Suprapubic skin (tissue), 4 donors: Measurements from ENCODE around the gene KNG1.

Experiments used
- EP300 ChIP-seq: sonication (generic); formaldehyde crosslinking; IDR thresholded peaks from one replicate; pipeline ENCODE4 v1.6.1; 2017; ENCODE audit warnings: antibody characterized with exemption
- POLR2A ChIP-seq, 2 donors: fragments of 450-650 bp; IDR thresholded peaks; one replicate each; pipeline ENCODE4 v1.6.1; 2017; ENCODE audit warnings: antibody characterized with exemption in 2 of 2, mild to moderate bottlenecking in 2 of 2, moderate library complexity in 2 of 2
- POLR2AphosphoS5 ChIP-seq, 3 donors: sonication (generic); formaldehyde crosslinking; IDR thresholded peaks; one replicate each; pipeline ENCODE4 v1.6.1; 2017; ENCODE audit warnings: antibody characterized with exemption in 3 of 3
- TF ChIP-seq, protein P1 (sequence below), 2 donors: fragments of 200-600 bp in 1 of 2; fragments of 450-650 bp in 1 of 2; sonication (generic) in 1 of 2; IDR thresholded peaks; one replicate each; pipeline ENCODE4 v1.5.1; 2016 to 2019; ENCODE audit warnings: antibody characterized with exemption in 2 of 2, mild to moderate bottlenecking in 1 of 2, moderate library complexity in 1 of 2

DNA sequence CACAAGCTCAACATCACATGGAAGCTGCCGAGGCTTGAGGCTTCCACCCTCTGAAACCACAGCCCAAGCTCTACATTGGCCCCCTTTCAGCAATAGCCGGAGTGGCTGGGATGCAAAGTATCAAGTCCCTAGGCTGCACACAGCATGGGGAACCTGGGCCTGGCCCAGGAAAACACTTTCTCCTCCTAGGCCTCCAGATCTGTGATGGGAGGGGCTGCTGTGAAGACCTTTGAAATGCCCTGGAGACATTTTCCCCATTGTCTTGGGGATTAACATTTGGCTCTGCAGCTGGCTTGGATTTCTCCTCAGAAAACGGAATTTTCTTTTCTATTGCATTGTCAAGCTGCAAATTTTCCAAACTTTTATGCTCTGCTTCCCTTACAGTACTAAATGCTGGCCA lies 33.2 kb upstream of the KNG1 start:
- no peak for TF ChIP-seq EP300
- no peak for TF ChIP-seq POLR2A (IDR thresholded peaks at IDR 0.05)
- TF ChIP-seq, protein P1, sequence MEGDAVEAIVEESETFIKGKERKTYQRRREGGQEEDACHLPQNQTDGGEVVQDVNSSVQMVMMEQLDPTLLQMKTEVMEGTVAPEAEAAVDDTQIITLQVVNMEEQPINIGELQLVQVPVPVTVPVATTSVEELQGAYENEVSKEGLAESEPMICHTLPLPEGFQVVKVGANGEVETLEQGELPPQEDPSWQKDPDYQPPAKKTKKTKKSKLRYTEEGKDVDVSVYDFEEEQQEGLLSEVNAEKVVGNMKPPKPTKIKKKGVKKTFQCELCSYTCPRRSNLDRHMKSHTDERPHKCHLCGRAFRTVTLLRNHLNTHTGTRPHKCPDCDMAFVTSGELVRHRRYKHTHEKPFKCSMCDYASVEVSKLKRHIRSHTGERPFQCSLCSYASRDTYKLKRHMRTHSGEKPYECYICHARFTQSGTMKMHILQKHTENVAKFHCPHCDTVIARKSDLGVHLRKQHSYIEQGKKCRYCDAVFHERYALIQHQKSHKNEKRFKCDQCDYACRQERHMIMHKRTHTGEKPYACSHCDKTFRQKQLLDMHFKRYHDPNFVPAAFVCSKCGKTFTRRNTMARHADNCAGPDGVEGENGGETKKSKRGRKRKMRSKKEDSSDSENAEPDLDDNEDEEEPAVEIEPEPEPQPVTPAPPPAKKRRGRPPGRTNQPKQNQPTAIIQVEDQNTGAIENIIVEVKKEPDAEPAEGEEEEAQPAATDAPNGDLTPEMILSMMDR (IDR thresholded peaks at IDR 0.05): no peak
- no peak for TF ChIP-seq POLR2AphosphoS5 (IDR thresholded peaks at IDR 0.05)
